ENCODE data around the gene UNC93A.
"Not testable (repeated sequence)": the region's sequence is repeated elsewhere in the genome, so short reads cannot be mapped to it uniquely, and the experiment has no call there.

The UNC93A gene

GRCh38 chr6:167290786-167291622 is at the start of gene UNC93A:
Gene UNC93A, plus strand, starts transcription at chr6:167291315. Its CDS starts 175 bp downstream, at chr6:167291490.
- DNase-seq: no peak

GRCh38 chr6:167241321-167242134 is 49.6 kb upstream of the UNC93A start:
- not testable (repeated sequence) for DNase-seq

GRCh38 chr6:167242135-167242506 is 49.0 kb upstream of the UNC93A start:
- DNase-seq: not testable (repeated sequence)

GRCh38 chr6:167242511-167243051 is 48.5 kb upstream of the UNC93A start:
- not testable (repeated sequence) for DNase-seq

- DNase-seq: no peak
Measured at GRCh38 chr6:167244064-167244960, 46.8 kb upstream of the UNC93A start.

- DNase-seq: no peak
Measured at GRCh38 chr6:167244991-167245390, 46.1 kb upstream of the UNC93A start.

GRCh38 chr6:167245591-167245990 is 45.5 kb upstream of the UNC93A start:
- no peak for DNase-seq

- no peak for DNase-seq
Measured at GRCh38 chr6:167247814-167248595, 43.1 kb upstream of the UNC93A start.

- not testable (repeated sequence) for DNase-seq
Measured at GRCh38 chr6:167248878-167249455, 42.1 kb upstream of the UNC93A start.

GRCh38 chr6:167252271-167252670 is 38.8 kb upstream of the UNC93A start:
- DNase-seq: no peak

GRCh38 chr6:167255918-167256553 is 35.1 kb upstream of the UNC93A start:
- DNase-seq: no peak

- no peak for DNase-seq
Measured at GRCh38 chr6:167258646-167259045, 32.5 kb upstream of the UNC93A start.

- DNase-seq: not testable (repeated sequence)
Measured at GRCh38 chr6:167266057-167266829, 24.9 kb upstream of the UNC93A start.

- DNase-seq: no peak
Measured at GRCh38 chr6:167266830-167267555, 24.1 kb upstream of the UNC93A start.

- not testable (repeated sequence) for DNase-seq
Measured at GRCh38 chr6:167267556-167267898, 23.6 kb upstream of the UNC93A start.

- no peak for DNase-seq
Measured at GRCh38 chr6:167267921-167268401, 23.2 kb upstream of the UNC93A start.

GRCh38 chr6:167268683-167269280 is 22.3 kb upstream of the UNC93A start:
- peak; percentile 21 for DNase-seq

GRCh38 chr6:167270499-167271311 is 20.4 kb upstream of the UNC93A start:
- no peak for DNase-seq
